AG09309 (cell line): ENCODE results near the gene MFAP4.

Source experiments
- DNase-seq: peaks from one replicate; pipeline ENCODE4 v3.0.0-alpha.2; 2010; ENCODE audit warnings: low read depth
- H3K4me3 ChIP-seq: 2 replicates; pipeline ENCODE4 v1.5.1; 2011; ENCODE audit warnings: mild to moderate bottlenecking, low read depth, low read length, moderate library complexity; ENCODE audit not compliant: control insufficient read depth
- CTCF ChIP-seq: IDR thresholded peaks from 2 replicates; pipeline ENCODE4 v1.5.1; 2011; ENCODE audit warnings: mild to moderate bottlenecking, low read depth, low read length, inconsistent platforms; ENCODE audit not compliant: insufficient read depth, control insufficient read depth; ENCODE audit errors: missing control alignments

MFAP4 gene

DNA sequence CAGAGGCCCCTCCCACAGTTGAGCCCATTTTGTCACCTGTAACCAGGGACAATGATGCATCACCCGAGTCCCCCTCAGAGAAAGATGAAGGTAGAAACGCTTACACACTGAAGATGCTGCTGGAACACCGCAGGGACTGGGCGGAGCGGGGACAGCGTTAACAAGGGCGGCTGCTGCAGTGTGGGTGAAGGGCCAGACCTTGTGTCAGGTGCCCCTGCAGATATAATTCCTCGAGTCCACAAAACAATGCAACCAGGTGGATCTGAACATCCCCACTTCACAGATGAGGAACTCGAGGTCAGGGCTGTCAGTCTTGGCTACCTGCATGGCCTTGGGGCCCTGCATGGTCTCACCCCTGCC, 15.0 kb downstream of the MFAP4 start:
- no peak for TF ChIP-seq CTCF
- no peak overlapping the region for H3K4me3 ChIP-seq
- no peak for DNase-seq

GRCh38 chr17:19371259-19372010, 15.6 kb downstream of the MFAP4 start:
- H3K4me3 ChIP-seq = no peak overlapping the region
- no peak for TF ChIP-seq CTCF
- DNase-seq = no peak

GRCh38 chr17:19370493-19370960, 16.5 kb downstream of the MFAP4 start:
- DNase-seq = no peak
- TF ChIP-seq CTCF = no peak
- no peak overlapping the region for H3K4me3 ChIP-seq

DNA sequence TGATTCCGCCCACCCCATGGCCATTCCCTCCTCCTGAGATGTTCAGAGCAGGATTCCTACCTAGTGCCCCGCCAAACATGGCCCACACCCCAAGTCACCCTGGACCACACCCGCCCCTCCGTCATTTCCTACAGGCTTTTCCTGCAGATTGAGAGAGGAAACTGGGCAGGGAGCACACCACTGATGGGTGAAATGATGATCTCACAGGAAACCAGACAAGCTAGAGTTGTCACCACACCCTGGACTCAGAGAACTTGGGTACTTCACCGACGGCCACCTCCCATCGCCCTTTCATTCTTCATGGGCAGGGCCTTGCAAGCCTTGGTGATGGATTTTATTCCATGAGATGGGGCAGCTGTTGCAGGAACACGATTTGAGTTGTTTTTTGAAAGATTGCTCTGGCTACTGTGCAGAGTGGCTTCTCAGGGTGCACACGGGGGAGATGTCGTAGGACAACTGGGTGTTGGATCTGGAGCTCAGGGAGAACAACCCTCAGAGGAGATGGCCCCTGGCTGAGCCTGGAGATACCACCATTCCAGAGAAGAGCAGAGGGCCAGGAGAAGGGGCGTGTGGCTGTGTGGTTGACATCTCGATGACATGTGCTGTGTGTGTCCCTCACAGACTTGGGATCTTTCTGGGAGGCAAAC, 17.0 kb downstream of the MFAP4 start:
- no peak for DNase-seq
- no peak overlapping the region for H3K4me3 ChIP-seq
- TF ChIP-seq CTCF = no peak

GRCh38 chr17:19369107-19369778, 17.7 kb downstream of the MFAP4 start:
- TF ChIP-seq CTCF = no peak

GRCh38 chr17:19368229-19368628, 18.8 kb downstream of the MFAP4 start:
- H3K4me3 ChIP-seq = no peak overlapping the region
- DNase-seq = no peak
- TF ChIP-seq CTCF = no peak

More at GRCh38 chr17:19369107-19369778, 17.7 kb downstream of the MFAP4 start:
- no peak overlapping the region for H3K4me3 ChIP-seq
- DNase-seq = no peak
